Measurements from ENCODE around the gene SLC41A3. TPM values are rescaled to one million over a fixed set of nuclear protein-coding genes. Genes with fewer than 3 reads are reported as not detected.

SLC41A3 gene
- total RNA-seq, 1 donor from 2014 or later, result 58.8 TPM

DNA sequence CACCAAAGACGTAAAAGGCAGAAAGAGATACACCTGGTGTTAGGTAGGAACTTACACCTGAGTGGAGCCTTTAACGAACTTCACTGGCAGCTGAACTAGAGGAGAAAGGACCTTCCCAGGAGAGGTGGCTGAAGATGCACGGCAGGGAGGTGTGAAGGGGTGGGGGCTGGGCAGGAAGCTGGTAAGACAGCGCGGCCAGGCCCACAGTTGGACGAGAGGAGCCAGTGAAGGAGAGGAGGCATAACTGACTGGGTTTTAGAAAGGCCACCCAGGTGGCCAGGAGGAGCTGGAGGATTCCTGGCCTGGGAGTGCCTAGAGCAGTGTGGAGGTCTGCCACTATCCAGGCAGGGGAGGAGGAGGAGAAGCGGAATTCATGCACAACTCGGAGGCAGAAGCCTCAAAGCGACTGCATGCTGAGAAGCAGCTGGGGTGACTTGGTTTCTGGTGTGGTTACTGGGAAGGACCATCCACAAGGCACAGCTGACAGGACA, 51.9 kb downstream of the SLC41A3 start:
- Mint-ChIP-seq H3K27me3 (ENCODE audit: low read depth) (no peaks in the 10 kb centered on the region), H3K9me3 (peaks cover 7% of the 10 kb centered on the region), H3K27ac (ENCODE audit: unreplicated experiment) (no peak overlapping the region), H3K4me1 (no peaks in the 10 kb centered on the region), H3K4me3 (no peak overlapping the region), H3K36me3 (ENCODE audit: low read depth) (peaks cover 40% of the 10 kb centered on the region)
- DNase-seq (ENCODE audit: low read depth, low spot score), result no peak
- TF ChIP-seq, protein P1, sequence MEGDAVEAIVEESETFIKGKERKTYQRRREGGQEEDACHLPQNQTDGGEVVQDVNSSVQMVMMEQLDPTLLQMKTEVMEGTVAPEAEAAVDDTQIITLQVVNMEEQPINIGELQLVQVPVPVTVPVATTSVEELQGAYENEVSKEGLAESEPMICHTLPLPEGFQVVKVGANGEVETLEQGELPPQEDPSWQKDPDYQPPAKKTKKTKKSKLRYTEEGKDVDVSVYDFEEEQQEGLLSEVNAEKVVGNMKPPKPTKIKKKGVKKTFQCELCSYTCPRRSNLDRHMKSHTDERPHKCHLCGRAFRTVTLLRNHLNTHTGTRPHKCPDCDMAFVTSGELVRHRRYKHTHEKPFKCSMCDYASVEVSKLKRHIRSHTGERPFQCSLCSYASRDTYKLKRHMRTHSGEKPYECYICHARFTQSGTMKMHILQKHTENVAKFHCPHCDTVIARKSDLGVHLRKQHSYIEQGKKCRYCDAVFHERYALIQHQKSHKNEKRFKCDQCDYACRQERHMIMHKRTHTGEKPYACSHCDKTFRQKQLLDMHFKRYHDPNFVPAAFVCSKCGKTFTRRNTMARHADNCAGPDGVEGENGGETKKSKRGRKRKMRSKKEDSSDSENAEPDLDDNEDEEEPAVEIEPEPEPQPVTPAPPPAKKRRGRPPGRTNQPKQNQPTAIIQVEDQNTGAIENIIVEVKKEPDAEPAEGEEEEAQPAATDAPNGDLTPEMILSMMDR (conservative IDR thresholded peaks at IDR 0.05), result no peak

GRCh38 chr3:126030455-126030854, 53.5 kb downstream of the SLC41A3 start:
- Mint-ChIP-seq H3K4me3 (no peak overlapping the region), H3K27ac (ENCODE audit: unreplicated experiment) (no peak overlapping the region), H3K9me3 (peaks cover 7% of the 10 kb centered on the region), H3K36me3 (ENCODE audit: low read depth) (peaks cover 37% of the 10 kb centered on the region), H3K4me1 (no peaks in the 10 kb centered on the region), H3K27me3 (ENCODE audit: low read depth) (no peaks in the 10 kb centered on the region)
- no peak for DNase-seq (ENCODE audit: low read depth, low spot score)
- TF ChIP-seq, protein P1 (conservative IDR thresholded peaks at IDR 0.05), result no peak

DNA sequence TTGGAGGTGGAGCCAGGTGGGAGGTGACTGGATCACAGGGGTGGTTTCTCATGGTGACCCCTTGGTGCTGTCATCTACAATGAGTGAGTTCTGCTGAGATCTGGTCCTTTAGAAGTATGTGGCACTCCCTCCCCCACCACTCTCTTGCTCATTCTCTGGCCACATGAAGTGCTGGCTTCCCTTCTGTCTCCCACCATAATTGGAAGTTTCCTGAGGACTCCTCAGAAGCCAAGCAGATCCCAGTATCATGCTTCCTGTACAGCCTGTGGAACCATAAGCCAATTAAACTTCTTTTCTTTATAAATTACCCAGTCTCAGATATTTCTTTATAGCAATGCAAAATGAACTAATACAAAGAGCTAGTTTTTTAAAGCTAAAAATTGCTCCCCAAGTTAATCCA, 54.7 kb downstream of the SLC41A3 start:
- Mint-ChIP-seq H3K9me3 (peaks cover 7% of the 10 kb centered on the region), H3K27ac (ENCODE audit: unreplicated experiment) (no peak overlapping the region), H3K36me3 (ENCODE audit: low read depth) (peaks cover 29% of the 10 kb centered on the region), H3K4me1 (no peaks in the 10 kb centered on the region), H3K4me3 (no peak overlapping the region), H3K27me3 (ENCODE audit: low read depth) (no peaks in the 10 kb centered on the region)
- no peak for DNase-seq (ENCODE audit: low read depth, low spot score)
- TF ChIP-seq, protein P1 (conservative IDR thresholded peaks at IDR 0.05), result no peak

- H3K36me3 Mint-ChIP-seq (ENCODE audit: low read depth), result peaks cover 28% of the 10 kb centered on the region
- H3K27me3 Mint-ChIP-seq (ENCODE audit: low read depth), result no peaks in the 10 kb centered on the region
- TF ChIP-seq, protein P1 (conservative IDR thresholded peaks at IDR 0.05), result no peak
- DNase-seq (ENCODE audit: low read depth, low spot score), result no peak
- no peak overlapping the region for H3K4me3 Mint-ChIP-seq
- peaks cover 7% of the 10 kb centered on the region for H3K9me3 Mint-ChIP-seq
- H3K4me1 Mint-ChIP-seq, result no peaks in the 10 kb centered on the region
- no peak overlapping the region for H3K27ac Mint-ChIP-seq (ENCODE audit: unreplicated experiment)
Measured at GRCh38 chr3:126028096-126028495, 55.8 kb downstream of the SLC41A3 start.

- peaks cover 7% of the 10 kb centered on the region for H3K9me3 Mint-ChIP-seq
- H3K4me3 Mint-ChIP-seq, result no peak overlapping the region
- TF ChIP-seq, protein P1 (conservative IDR thresholded peaks at IDR 0.05), result no peak
- H3K4me1 Mint-ChIP-seq, result no peaks in the 10 kb centered on the region
- peak overlapping the region; percentile 50 for H3K27ac Mint-ChIP-seq (ENCODE audit: unreplicated experiment)
- no peak for DNase-seq (ENCODE audit: low read depth, low spot score)
- no peaks in the 10 kb centered on the region for H3K27me3 Mint-ChIP-seq (ENCODE audit: low read depth)
- H3K36me3 Mint-ChIP-seq (ENCODE audit: low read depth), result peaks cover 25% of the 10 kb centered on the region
Measured at GRCh38 chr3:126026761-126027160, 57.2 kb downstream of the SLC41A3 start.
